IPS-18a (cell line): ENCODE data around the gene NPPA.

ENCODE experiments used
- H3K27ac ChIP-seq: one replicate; pipeline ENCODE4 v1.5.1; 2013; ENCODE audit warnings: low read length
- H3K27me3 ChIP-seq: one replicate; pipeline ENCODE4 v1.6.1; 2013; ENCODE audit warnings: mild to moderate bottlenecking, low read length; ENCODE audit not compliant: control insufficient read depth, insufficient read depth
- H3K36me3 ChIP-seq: one replicate; pipeline ENCODE4 v1.6.1; 2013; ENCODE audit warnings: low read depth, low read length; ENCODE audit not compliant: control insufficient read depth
- H3K4me1 ChIP-seq: one replicate; pipeline ENCODE4 v1.6.1; 2013; ENCODE audit warnings: low read depth, low read length; ENCODE audit not compliant: control insufficient read depth
- H3K4me3 ChIP-seq: one replicate; pipeline ENCODE4 v1.5.1; 2013; ENCODE audit warnings: low read length
- H3K9ac ChIP-seq: one replicate; pipeline ENCODE4 v1.6.1; 2013; ENCODE audit warnings: mild to moderate bottlenecking, low read length, moderate library complexity
- H3K9me3 ChIP-seq: one replicate; pipeline ENCODE4 v1.6.1; 2013; ENCODE audit warnings: low read depth, low read length; ENCODE audit not compliant: control insufficient read depth

Gene NPPA

DNA sequence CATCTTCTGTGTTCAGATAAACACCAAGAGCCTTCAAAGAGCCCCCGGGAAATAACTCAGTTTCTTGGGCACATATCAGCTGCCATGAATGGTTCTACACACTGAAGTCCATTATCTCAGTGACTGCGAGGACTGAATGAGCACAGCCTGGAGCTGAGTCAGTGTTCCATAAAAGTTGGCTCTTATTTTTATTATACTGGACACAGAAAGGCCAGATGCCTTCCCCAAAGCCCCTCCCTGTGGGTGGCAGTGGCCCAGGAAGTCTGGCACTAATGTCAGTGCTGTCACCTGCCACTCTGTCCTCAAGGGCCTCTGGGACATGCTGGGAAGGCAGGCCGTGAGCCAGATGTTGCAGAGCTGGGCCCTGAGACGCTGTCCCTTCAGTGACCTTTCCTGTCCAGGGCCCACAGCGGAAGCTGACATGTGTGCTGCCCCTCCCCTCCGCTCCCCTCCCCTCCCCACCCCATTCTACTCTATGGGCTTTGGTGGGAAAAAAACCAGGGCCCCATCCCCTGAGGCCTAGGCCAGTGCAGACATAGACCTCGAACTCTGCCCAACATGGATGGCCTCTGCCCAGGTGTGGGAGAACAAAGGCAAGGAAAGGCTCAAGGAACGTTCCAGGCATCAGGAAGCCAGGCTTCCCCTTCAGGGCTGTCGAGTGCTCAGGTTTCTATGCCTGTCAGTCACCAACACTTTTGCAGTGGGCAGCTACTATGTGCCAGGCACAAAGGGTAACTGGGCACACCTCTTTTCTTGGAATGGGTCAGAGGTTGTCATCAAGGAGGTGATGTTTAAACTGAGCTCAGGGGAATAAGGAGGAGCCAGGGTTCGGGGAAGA, 33.5 kb upstream of the NPPA start:
- Histone ChIP-seq H3K36me3 (no peaks in the 10 kb centered on the region), H3K9ac (no peak overlapping the region), H3K4me1 (no peaks in the 10 kb centered on the region), H3K4me3 (no peak overlapping the region), H3K27me3 (no peaks in the 10 kb centered on the region), H3K9me3 (no peaks in the 10 kb centered on the region), H3K27ac (no peak overlapping the region)

DNA sequence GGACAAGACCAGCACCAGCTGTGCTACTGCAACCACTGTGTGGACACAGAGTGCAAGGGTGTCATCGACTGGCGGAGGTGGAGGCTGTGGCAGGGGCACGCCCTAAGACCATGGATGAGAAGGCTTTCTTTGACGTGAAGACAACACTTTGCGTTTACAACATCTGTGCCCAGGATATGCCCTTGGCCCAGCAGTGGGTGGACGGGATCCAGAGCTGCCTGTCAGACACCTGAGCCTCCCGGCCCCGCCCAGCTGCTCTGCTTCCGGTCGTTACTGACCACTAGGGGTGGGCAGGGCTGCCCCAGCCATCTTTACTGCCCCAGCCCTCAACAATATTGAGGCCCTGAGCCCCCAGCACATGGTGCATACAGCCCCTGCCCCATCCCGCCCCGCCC, 32.6 kb upstream of the NPPA start:
- no peaks in the 10 kb centered on the region for H3K4me1 ChIP-seq
- no peaks in the 10 kb centered on the region for H3K36me3 ChIP-seq
- H3K4me3 ChIP-seq, result no peak overlapping the region
- no peaks in the 10 kb centered on the region for H3K9me3 ChIP-seq
- H3K9ac ChIP-seq, result no peak overlapping the region
- H3K27ac ChIP-seq, result no peak overlapping the region
- H3K27me3 ChIP-seq, result no peaks in the 10 kb centered on the region

DNA sequence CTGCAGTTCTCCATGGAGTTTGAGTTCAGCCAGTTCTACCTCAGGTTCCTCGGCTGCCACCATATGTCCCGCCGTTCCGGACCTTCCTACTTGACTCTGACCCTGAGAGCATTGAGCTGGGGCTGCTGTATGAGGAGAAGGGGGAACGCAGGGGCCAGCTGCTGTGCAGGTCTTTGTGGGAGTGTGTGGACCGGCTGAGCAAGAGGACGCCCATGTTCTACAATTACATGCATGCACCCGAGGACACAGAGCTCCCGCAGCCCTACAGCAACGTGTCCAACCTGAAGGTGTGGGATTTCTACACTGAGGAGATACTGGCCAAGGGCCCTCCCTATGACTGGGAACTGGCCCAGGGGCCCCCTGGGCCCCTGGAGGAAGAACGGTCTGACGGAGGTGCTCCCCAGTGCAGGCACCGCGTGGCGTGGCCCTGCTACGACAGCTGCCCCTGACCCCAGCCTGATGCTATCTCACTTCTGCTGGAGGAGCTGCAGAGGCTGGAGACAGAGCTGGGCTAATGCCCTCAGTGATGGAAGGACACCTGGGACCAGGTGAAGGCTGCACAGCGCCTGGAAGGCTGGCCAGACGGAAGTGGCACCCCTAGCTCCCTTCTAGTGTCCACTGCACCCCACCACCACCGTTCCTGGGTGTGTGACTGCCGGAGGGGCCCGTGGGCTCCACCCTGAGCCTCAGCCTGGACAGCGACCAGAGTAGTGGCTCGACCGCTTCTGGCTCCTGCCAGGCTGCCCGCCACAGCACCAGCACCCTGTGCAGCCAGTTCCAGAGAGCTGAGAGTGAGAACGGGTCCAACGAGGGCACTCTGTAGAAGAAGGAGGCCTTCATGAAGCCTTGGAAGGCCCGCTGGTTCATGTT, 32.0 kb upstream of the NPPA start:
- H3K4me3 ChIP-seq, result no peak overlapping the region
- H3K9me3 ChIP-seq, result no peaks in the 10 kb centered on the region
- H3K36me3 ChIP-seq, result no peaks in the 10 kb centered on the region
- no peak overlapping the region for H3K27ac ChIP-seq
- H3K4me1 ChIP-seq, result no peaks in the 10 kb centered on the region
- H3K27me3 ChIP-seq, result no peaks in the 10 kb centered on the region
- no peak overlapping the region for H3K9ac ChIP-seq

DNA sequence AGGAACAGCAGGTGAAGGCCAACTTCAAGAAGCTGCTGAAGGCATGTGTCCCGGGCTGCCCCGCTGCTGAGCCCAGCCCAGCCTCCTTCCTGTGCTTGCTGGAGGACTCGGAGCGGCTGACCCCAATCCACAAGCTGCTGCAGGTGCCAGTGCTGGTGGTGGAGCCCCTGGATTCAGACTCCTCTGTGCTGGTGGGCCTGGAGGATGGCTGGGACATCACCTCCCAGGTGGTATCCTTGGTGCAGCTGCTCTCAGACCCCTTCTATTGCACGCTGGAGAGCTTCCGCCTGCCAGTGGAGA, 31.3 kb upstream of the NPPA start:
- Histone ChIP-seq H3K36me3 (no peaks in the 10 kb centered on the region), H3K9me3 (no peaks in the 10 kb centered on the region), H3K4me3 (no peak overlapping the region), H3K9ac (no peak overlapping the region), H3K27ac (no peak overlapping the region), H3K27me3 (no peaks in the 10 kb centered on the region), H3K4me1 (no peaks in the 10 kb centered on the region)

DNA sequence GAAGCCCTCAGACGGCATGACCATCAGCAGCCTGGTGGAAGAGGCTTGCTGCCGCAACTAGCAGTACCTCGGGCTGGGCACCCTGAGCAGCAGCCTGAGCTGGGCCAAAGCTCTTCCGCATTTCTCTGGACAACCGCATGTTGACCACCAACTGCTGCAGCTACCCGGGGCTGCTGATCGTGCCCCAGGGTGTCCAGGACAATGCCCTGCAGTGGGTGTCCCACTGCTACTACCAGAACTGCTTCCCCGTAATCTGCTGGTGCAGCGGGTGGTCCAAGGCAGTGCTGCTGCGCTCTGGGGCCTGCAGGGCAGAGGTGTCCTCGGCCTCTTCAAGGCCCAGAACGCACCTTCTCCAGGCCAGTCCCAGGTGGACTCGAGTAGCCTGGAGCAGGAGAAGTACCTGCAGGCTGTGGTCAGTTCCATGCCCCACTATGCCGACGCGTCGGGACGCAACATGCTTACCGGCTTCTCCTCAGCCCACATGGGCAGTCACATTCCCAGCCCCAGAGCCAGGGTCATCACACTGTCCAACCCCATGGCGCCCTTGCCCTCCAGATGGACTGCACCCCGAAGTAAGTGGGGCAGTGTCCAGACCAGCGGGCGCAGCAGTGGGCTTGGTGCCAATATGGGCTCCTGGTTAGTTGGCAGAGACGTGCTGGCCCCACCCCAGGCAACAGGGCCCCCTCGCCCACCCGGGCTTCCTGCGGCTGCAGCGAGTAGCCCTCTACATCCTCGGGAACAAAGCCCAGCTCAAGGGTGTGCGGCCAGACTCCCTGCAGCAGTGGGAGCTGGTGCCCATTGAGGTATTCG, 30.7 kb upstream of the NPPA start:
- Histone ChIP-seq H3K9ac (no peak overlapping the region), H3K9me3 (no peaks in the 10 kb centered on the region), H3K27me3 (no peaks in the 10 kb centered on the region), H3K4me3 (no peak overlapping the region), H3K36me3 (no peaks in the 10 kb centered on the region), H3K4me1 (no peaks in the 10 kb centered on the region), H3K27ac (no peak overlapping the region)

DNA sequence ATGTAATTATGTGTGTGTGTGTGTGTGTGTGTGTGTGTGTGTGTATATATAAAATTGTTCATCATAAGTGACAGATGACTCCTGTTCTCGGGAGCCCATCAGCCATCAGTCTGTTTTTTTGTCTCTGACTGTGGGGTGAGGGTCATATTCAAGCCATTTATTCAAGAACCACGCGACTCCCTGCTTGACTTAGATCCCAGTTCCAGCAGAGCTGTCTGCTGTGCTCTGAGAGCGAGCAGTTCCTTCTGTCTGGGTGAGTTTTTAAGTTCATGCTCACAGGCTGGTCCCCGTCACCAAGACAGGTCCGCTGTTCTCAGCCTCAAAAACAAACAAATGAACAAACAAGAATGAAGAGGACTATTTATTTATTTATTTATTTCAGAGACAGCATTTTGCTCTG, 29.5 kb upstream of the NPPA start:
- H3K4me3 ChIP-seq, result no peak overlapping the region
- H3K9me3 ChIP-seq, result no peaks in the 10 kb centered on the region
- no peaks in the 10 kb centered on the region for H3K36me3 ChIP-seq
- no peaks in the 10 kb centered on the region for H3K27me3 ChIP-seq
- H3K9ac ChIP-seq, result no peak overlapping the region
- H3K27ac ChIP-seq, result no peak overlapping the region
- no peaks in the 10 kb centered on the region for H3K4me1 ChIP-seq

DNA sequence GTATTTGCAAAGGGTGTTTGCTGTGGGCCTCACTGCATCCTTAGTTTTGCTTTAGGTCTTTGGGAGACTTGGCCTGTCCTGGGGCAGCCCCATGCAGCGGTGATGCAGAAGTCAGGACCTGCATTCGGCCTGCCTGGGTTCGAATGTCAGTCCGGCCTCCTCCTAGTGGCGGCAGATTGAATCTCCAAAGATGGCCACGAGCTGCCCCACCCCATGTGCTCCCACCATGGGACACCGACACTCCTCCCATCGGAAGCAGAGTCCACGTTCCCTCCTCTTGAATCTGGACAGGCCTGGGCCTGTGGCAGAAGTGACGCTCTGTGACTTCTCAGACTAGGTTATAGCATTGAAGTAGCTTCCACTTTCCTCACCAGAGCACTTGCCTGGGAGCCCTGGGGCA, 27.5 kb upstream of the NPPA start:
- Histone ChIP-seq H3K4me3 (no peak overlapping the region), H3K9me3 (no peaks in the 10 kb centered on the region), H3K27me3 (no peaks in the 10 kb centered on the region), H3K36me3 (no peaks in the 10 kb centered on the region), H3K4me1 (no peaks in the 10 kb centered on the region), H3K27ac (no peak overlapping the region), H3K9ac (no peak overlapping the region)

DNA sequence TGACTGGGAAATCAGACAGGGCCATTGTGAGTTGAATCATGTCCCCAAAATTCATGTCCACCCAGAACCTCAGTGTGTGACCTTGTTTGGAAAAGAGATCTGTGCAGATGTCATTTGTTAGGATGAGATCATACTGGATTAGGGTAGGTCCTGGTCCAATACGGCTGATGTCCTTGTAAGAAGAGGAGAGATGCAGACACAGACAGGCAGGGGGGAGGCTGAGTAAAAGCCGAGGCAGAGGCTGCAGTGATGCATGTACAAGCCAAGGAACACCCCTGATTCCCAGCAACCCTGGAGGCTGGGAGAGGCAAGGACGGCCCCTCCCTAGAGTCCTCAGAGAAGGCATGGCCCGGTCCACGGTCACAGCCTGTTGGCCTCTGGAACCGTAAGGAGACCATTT, 27.0 kb upstream of the NPPA start:
- Histone ChIP-seq H3K36me3 (no peaks in the 10 kb centered on the region), H3K27ac (no peak overlapping the region), H3K9ac (no peak overlapping the region), H3K9me3 (no peaks in the 10 kb centered on the region), H3K4me1 (no peaks in the 10 kb centered on the region), H3K4me3 (no peak overlapping the region), H3K27me3 (no peaks in the 10 kb centered on the region)

DNA sequence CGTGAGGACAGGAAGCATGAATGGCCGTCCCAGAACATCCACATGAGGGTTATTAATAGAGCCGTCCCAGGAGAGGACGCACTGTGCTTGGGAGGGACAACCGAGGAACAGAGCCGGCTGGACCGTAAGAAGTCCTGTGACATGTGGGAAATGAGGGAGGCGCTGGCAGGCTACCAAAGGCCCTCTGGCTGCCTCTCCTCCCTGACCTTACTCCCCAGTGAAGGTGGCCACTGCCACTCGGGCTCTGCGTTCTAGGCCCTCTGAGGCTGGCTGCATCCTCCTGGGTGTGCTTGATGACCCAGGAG, 26.6 kb upstream of the NPPA start:
- Histone ChIP-seq H3K9ac (no peak overlapping the region), H3K9me3 (no peaks in the 10 kb centered on the region), H3K27me3 (no peaks in the 10 kb centered on the region), H3K36me3 (no peaks in the 10 kb centered on the region), H3K4me3 (no peak overlapping the region), H3K27ac (no peak overlapping the region), H3K4me1 (no peaks in the 10 kb centered on the region)

DNA sequence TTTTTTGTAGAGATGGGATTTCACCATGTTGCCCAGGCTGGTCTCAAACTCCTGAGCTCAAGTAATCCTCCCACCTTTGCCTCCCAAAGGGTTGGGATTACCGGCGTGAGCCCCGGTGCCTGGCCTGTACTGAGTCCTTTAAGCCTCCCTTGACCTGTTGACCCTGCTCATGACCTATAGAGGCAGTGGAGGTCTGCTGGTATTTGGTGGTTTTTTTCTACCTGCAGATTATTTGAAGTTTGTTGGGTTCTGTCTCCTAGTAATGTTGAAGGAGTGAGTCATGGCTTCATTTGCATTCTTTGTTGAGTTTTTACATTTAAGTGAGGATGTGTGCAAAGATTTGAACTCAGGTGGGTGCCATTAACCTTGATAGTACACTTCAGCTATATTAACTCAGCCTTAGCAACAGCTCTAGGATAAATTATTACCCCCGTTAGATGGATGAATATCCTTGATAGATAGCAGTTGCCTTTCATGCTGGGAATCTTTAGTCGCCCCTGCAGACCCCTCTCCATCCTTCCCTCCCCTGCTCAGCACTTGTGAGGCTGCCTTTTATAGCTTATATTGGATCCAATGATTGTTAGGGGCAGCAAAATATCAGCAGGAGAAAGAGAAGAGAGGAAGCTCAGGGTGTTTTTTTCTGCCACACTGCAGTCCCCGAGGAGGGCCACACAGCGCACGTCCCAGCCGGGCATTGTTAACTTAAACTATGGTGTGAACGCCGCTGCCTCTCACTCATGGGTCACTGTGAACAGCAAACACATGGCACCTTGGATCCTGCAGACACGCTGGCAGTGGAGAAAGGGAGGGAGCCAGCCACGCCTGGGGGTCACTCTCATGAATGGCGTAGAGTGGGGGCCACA, 26.0 kb upstream of the NPPA start:
- Histone ChIP-seq H3K4me1 (no peaks in the 10 kb centered on the region), H3K4me3 (no peak overlapping the region), H3K27me3 (no peaks in the 10 kb centered on the region), H3K27ac (no peak overlapping the region), H3K9ac (no peak overlapping the region), H3K9me3 (no peaks in the 10 kb centered on the region), H3K36me3 (no peaks in the 10 kb centered on the region)

DNA sequence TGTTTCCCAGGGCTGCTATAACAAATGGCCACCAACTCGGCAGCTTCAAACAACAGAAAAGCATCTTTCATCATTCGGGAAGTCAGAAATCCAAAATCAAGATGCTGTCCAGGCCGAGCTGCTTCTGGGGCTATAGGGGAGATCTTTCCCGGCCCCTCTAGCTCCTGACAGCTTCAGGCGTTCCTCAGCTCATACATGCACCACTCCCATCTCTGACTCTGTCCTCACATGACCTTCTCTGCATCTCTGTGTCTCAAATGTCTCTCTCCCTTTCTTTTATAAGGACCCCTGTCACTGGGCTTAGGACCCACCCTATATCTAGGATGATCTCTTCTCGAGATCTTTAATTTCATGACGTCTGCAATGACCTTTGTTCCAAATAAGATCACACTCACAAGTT, 25.0 kb upstream of the NPPA start:
- Histone ChIP-seq H3K9ac (no peak overlapping the region), H3K36me3 (no peaks in the 10 kb centered on the region), H3K27me3 (no peaks in the 10 kb centered on the region), H3K4me3 (no peak overlapping the region), H3K9me3 (no peaks in the 10 kb centered on the region), H3K27ac (no peak overlapping the region), H3K4me1 (no peaks in the 10 kb centered on the region)
